GM12874 (cell line): Measurements from ENCODE around the gene BTD.

ENCODE experiments used
- CTCF ChIP-seq: IDR thresholded peaks from 2 replicates; pipeline ENCODE4 v1.5.1; 2011; ENCODE audit warnings: low read depth, mild to moderate bottlenecking, control low read depth, low read length, moderate library complexity; ENCODE audit not compliant: insufficient read depth

Gene BTD

GRCh38 chr3:15645740-15646501 is 44.4 kb downstream of the BTD start:
- TF ChIP-seq CTCF = no peak

- TF ChIP-seq CTCF = no peak
These were observed 45.4 kb downstream of the BTD start for GRCh38 chr3:15646851-15647511.

GRCh38 chr3:15647611-15648167 is 46.1 kb downstream of the BTD start:
- no peak for TF ChIP-seq CTCF

- no peak for TF ChIP-seq CTCF
These were observed 47.8 kb downstream of the BTD start for GRCh38 chr3:15649341-15649740.

GRCh38 chr3:15649858-15650257 is 48.3 kb downstream of the BTD start:
- no peak for TF ChIP-seq CTCF

GRCh38 chr3:15651396-15651795 is 49.9 kb downstream of the BTD start:
- no peak for TF ChIP-seq CTCF

- no peak for TF ChIP-seq CTCF
These were observed 51.8 kb downstream of the BTD start for GRCh38 chr3:15653321-15653720.
